Measurements from ENCODE around the gene LSAMP. TPM values are rescaled to one million over a fixed set of nuclear protein-coding genes. Genes with fewer than 3 reads are reported as not detected.

Gene LSAMP
- total and polyA plus RNA-seq, 2 of the 13 experiments (the other 11 are each of a cell fraction or from before 2014, with no cell fraction given) = not detected

DNA sequence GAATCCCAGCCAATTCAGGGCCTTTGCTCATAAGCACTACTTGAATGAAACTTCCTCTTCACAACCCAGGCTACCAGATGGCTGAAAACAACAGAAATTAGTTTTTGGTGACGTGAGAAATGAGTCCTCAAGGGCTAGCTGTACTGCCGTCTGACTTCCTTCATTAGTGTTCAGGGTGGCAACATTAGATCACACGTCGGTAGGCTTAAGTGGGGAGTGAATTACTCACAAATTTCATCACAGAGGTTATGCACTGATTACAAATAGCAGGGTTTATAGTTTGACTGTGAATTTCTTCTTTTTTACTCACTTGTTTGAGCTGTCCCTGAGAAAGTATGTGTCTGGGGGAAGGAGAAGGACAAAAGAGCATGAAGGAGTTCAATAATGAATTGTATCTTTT lies 424.8 kb downstream of the LSAMP start:
- Histone ChIP-seq H3K36me3 (replicated peaks in 1 of 2; ENCODE audit: control insufficient read depth in 1 of 2, insufficient read depth in 2 of 2, low read length in 2 of 2) (no peaks in the 10 kb centered on the region), H3K4me3 (replicated peaks in 1 of 3; ENCODE audit: insufficient read depth in 1 of 3, low read depth in 2 of 3, low read length in 3 of 3) (no peak overlapping the region), H3K4me1 (ENCODE audit: insufficient read depth, low read length) (peaks cover 9% of the 10 kb centered on the region; the same call in 1 of the 2 replicates), H3K9me3 (ENCODE audit: low read length) (no peaks in the 10 kb centered on the region), H2AFZ (ENCODE audit: low read length) (no peak overlapping the region), H3K4me2 (ENCODE audit: low read depth, low read length) (no peak overlapping the region), H4K20me1 (ENCODE audit: insufficient read depth, low read length) (no peaks in the 10 kb centered on the region), H3K27me3 (ENCODE audit: control insufficient read depth in 1 of 2, insufficient read depth in 2 of 2, low read length in 2 of 2) (no peaks in the 10 kb centered on the region), H3K27ac (ENCODE audit: extremely low read length, insufficient read depth, low read length) (no peak overlapping the region), H3K9ac (ENCODE audit: insufficient read depth, low read depth, low read length) (no peak overlapping the region), H3K79me2 (ENCODE audit: insufficient read depth, low read length) (no peaks in the 10 kb centered on the region)
- ChIA-PET POLR2A (no interaction called here), CTCF (ENCODE audit: low intra/inter-chr PET ratio, low total read pairs) (no interaction called here)
- TF ChIP-seq, protein P1, sequence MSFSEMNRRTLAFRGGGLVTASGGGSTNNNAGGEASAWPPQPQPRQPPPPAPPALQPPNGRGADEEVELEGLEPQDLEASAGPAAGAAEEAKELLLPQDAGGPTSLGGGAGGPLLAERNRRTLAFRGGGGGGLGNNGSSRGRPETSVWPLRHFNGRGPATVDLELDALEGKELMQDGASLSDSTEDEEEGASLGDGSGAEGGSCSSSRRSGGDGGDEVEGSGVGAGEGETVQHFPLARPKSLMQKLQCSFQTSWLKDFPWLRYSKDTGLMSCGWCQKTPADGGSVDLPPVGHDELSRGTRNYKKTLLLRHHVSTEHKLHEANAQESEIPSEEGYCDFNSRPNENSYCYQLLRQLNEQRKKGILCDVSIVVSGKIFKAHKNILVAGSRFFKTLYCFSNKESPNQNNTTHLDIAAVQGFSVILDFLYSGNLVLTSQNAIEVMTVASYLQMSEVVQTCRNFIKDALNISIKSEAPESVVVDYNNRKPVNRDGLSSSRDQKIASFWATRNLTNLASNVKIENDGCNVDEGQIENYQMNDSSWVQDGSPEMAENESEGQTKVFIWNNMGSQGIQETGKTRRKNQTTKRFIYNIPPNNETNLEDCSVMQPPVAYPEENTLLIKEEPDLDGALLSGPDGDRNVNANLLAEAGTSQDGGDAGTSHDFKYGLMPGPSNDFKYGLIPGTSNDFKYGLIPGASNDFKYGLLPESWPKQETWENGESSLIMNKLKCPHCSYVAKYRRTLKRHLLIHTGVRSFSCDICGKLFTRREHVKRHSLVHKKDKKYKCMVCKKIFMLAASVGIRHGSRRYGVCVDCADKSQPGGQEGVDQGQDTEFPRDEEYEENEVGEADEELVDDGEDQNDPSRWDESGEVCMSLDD (CRISPR knock-in tag; IDR thresholded peaks at IDR 0.05; ENCODE audit: borderline replicate concordance) = no peak
- TF ChIP-seq ZNF780A (CRISPR knock-in tag; IDR thresholded peaks at IDR 0.05) = no peak
- no peak for TF ChIP-seq ZNF20 (CRISPR knock-in tag; IDR thresholded peaks at IDR 0.05)
- no peak for TF ChIP-seq RORA (CRISPR knock-in tag; IDR thresholded peaks at IDR 0.05)
- WGBS (ENCODE audit: low lambda C conversion rate) = 18% methylated on average over 4 of the region's 4 CpGs
- BruUV-seq (replicated peaks) = no TSS peak
- no peak for DNase-seq (ENCODE audit: low spot score)
- in situ Hi-C loops (cut with HindIII; ENCODE audit: extremely low pct_ligation_motif_present, low pct_unique_long_range_greater_than_20kb) = no loop called here
- no peak for FAIRE-seq
- no peak for ATAC-seq
- intact Hi-C loops (cut with micrococcal nuclease; ENCODE audit: unreplicated experiment) = no loop called here

DNA sequence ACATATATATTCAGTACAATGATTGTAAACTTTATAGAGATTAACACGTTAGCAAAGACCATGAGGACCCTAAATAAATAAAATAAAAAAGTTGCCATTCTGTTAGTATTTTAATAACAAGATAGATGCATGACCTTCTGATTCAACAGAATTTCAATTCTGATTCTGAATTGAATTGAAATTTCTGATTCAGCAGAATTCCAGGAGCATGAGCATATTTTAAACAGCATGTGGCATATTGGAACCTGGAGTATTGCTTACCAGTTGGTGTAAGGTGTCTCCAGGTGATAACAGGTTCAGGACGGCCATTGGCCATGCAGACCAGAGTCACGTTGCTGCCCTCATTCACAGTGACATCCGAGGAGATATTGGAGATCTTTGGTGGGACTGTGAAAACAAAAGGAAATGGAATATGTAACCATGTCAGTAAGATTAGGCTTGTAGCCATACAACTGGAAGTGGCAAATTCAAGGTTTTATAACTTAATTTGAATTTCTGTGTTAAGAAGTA lies 426.0 kb downstream of the LSAMP start:
- WGBS (ENCODE audit: low lambda C conversion rate) = 7% methylated on average over 4 of the region's 4 CpGs
- TF ChIP-seq PAX8 (CRISPR knock-in tag; IDR thresholded peaks at IDR 0.05; ENCODE audit: borderline replicate concordance) (no peak), EHMT2 (IDR thresholded peaks at IDR 0.05; ENCODE audit: borderline replicate concordance, low read depth, low read length) (no peak), ZNF263 (CRISPR knock-in tag; IDR thresholded peaks at IDR 0.05) (no peak), HMG20A (CRISPR knock-in tag; IDR thresholded peaks at IDR 0.05; ENCODE audit: borderline replicate concordance) (no peak), FOXP1 (IDR thresholded peaks at IDR 0.05) (no peak), FOXP1 (CRISPR knock-in tag; IDR thresholded peaks at IDR 0.05) (no peak), MAFK (conservative IDR thresholded peaks at IDR 0.05 in 1 of 2, IDR thresholded peaks at IDR 0.05 in 1 of 2; ENCODE audit: low read length in 2 of 2) (peak in 1 of 2 experiments; percentile 17; a peak in 1 of 4 replicates)
- TF ChIP-seq, protein P2, sequence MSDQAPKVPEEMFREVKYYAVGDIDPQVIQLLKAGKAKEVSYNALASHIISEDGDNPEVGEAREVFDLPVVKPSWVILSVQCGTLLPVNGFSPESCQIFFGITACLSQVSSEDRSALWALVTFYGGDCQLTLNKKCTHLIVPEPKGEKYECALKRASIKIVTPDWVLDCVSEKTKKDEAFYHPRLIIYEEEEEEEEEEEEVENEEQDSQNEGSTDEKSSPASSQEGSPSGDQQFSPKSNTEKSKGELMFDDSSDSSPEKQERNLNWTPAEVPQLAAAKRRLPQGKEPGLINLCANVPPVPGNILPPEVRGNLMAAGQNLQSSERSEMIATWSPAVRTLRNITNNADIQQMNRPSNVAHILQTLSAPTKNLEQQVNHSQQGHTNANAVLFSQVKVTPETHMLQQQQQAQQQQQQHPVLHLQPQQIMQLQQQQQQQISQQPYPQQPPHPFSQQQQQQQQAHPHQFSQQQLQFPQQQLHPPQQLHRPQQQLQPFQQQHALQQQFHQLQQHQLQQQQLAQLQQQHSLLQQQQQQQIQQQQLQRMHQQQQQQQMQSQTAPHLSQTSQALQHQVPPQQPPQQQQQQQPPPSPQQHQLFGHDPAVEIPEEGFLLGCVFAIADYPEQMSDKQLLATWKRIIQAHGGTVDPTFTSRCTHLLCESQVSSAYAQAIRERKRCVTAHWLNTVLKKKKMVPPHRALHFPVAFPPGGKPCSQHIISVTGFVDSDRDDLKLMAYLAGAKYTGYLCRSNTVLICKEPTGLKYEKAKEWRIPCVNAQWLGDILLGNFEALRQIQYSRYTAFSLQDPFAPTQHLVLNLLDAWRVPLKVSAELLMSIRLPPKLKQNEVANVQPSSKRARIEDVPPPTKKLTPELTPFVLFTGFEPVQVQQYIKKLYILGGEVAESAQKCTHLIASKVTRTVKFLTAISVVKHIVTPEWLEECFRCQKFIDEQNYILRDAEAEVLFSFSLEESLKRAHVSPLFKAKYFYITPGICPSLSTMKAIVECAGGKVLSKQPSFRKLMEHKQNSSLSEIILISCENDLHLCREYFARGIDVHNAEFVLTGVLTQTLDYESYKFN (CRISPR knock-in tag; conservative IDR thresholded peaks at IDR 0.05) = no peak
- CTCF ChIA-PET (ENCODE audit: low intra/inter-chr PET ratio, low total read pairs) = no interaction called here
- no peak for DNase-seq (ENCODE audit: low spot score)
- no peak overlapping the region for H3K4me2 ChIP-seq (ENCODE audit: low read depth, low read length)
- H3K27ac ChIP-seq (ENCODE audit: extremely low read length, insufficient read depth, low read length) = no peak overlapping the region
- no peak overlapping the region for H3K4me3 ChIP-seq (replicated peaks in 1 of 3; ENCODE audit: insufficient read depth in 1 of 3, low read depth in 2 of 3, low read length in 3 of 3)
- H3K9me3 ChIP-seq (ENCODE audit: low read length) = no peaks in the 10 kb centered on the region
- no peaks in the 10 kb centered on the region for H3K36me3 ChIP-seq (replicated peaks in 1 of 2; ENCODE audit: control insufficient read depth in 1 of 2, insufficient read depth in 2 of 2, low read length in 2 of 2)
- BruUV-seq (replicated peaks) = no TSS peak
- POLR2A ChIA-PET = no interaction called here
- ATAC-seq = no peak
- no peaks in the 10 kb centered on the region for H3K79me2 ChIP-seq (ENCODE audit: insufficient read depth, low read length)
- peaks cover 9% of the 10 kb centered on the region; the same call in 1 of the 2 replicates for H3K4me1 ChIP-seq (ENCODE audit: insufficient read depth, low read length)
- H3K9ac ChIP-seq (ENCODE audit: insufficient read depth, low read depth, low read length) = no peak overlapping the region
- H4K20me1 ChIP-seq (ENCODE audit: insufficient read depth, low read length) = no peaks in the 10 kb centered on the region
- H2AFZ ChIP-seq (ENCODE audit: low read length) = no peak overlapping the region
- intact Hi-C loops (cut with micrococcal nuclease; ENCODE audit: unreplicated experiment) (no loop called here), in situ Hi-C loops (cut with HindIII; ENCODE audit: extremely low pct_ligation_motif_present, low pct_unique_long_range_greater_than_20kb) (no loop called here)
- H3K27me3 ChIP-seq (ENCODE audit: control insufficient read depth in 1 of 2, insufficient read depth in 2 of 2, low read length in 2 of 2) = no peaks in the 10 kb centered on the region
- no peak for FAIRE-seq

All from HepG2 (cell line).